HG02870 (cell line): ENCODE results near the gene MYCN.

Experiments used
- ATAC-seq: cut with Tn5 transposase; IDR thresholded peaks from one replicate; pipeline ENCODE4 v1.9.1; 2021; ENCODE audit warnings: mild to moderate bottlenecking, moderate library complexity; ENCODE audit not compliant: unreplicated experiment

The MYCN gene

GRCh38 chr2:15930589-15931318 lies 9.6 kb upstream of the MYCN start:
- ATAC-seq, result no peak

DNA sequence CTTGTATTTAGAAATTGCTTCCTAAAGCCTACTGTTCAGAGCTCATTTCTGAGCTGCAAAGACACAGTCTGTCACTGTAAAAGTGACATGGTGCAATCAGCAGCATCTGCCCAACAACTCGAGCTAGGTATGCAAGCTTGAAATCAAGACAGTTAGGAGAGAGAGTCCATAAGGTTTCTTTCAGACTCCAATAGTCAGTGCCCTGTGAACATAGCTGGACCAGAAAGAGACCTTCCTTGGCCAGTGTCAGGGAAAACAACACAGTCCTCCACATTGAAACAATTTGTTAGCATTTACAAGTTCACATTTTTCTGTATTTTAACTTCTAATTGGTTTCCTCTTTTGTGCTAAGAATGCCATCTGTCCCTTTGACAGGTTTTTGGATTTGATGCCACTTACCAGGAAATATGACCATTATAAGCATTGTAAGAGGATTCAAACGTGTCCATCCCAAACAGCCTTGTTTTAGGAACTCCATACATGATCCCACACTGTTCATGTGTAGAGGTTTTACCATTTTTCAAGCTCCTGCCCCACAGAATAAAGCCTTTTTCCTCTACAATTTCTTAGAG lies 8.9 kb upstream of the MYCN start:
- no peak for ATAC-seq

DNA sequence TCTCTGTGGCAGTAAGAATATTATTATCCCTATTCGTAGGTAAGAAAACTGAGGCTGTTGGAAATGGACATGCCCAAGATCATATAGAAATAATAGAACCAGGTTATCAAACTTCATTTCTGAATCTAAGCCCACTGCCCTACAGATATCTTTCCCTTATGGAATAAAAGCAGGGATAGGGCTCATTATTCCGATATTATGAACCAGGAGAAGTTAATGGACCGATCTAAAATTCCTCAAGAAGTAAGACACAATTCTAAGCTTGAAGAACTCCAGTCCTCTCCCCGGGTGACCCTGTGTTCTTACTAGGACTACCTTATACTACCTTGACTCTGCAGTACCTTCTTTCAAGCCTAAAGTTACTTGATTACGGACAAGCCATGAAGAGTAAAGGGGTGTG lies 8.4 kb upstream of the MYCN start:
- ATAC-seq, result no peak

DNA sequence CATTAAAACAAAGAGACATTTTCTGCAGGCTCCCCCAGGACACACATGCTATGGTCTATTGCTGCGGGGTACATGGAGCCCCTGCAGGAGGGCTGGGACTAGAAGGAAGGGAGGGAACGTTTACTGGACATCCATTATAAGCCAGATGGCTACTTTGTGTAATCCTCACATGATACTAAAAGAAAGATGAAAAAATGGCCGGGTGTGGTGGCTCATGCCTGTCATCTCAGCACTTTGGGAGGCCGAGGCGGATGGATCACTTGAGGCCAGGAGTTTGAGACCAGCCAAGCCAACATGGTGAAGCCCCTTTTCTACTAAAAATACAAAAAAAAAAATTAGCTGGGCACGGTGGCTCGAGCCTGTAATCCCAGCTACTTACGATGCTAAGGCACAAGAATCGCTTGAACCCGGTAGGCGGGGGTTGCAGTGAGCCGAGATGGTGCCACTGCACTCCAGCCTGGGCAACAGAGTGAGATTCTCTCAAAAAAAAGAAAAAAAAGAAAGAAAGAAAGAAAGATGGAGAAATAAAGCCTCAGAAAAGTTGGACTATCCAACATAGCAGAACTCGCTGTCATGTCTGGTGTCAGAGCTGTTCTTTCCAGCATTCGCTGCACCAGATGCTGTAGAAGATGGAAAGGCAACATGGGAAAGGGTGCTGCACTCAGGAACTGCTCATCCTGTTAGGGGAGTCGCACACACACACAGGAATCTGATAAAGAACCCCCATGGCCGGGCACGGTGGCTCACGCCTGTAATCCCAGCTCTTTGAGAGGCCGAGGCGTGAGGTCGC lies 7.8 kb upstream of the MYCN start:
- ATAC-seq, result no peak

- ATAC-seq, result no peak
Observed at GRCh38 chr2:15933184-15933845, 7.0 kb upstream of the MYCN start.

DNA sequence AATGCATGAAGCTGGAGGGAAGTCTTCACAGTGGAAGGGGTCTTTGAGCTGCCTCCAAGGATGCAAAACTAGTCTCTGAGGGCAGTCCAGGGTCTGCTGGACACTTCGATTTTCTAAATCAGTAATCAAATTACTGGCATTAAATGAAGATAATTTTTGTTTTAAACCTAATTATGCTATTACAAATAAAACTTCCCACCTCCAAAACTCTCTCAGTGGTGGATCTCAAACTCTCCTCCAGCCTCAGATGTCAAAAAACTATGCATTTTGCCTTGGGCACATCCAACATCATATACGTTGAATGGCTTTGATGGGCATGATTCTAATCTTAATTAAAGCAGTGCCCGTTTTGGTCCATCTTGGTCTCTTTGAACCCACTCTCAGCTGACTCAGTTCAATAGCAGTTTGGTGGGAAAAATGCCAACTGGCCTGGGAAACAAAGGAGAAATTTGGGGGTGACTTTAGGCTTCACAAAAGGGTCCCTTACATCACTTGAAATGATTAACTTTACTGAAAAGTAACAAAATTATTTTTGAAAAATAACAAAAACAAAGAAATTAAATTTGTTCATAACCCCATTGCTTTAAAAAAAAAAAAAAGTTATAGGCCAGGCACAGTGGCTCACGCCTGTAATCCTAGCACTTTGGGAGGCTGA lies 5.9 kb upstream of the MYCN start:
- no peak for ATAC-seq

DNA sequence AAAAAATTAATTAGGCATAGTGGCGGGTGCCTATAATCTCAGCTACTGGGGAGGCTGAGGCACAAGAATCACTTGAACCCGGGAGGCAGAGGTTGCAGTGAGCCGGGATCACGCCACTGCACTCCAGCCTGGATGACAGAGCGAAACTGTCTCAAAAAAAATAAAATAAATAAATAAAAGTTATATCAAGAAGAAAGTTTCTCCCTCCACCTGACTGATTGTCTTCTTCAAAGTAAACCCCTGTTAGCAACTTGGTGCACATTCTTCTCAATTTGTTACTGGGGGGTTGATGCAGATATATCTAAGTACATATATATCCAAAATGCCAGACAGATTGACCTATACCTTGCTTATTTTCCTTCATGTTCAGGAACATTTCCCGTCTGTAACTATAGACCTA lies 5.2 kb upstream of the MYCN start:
- ATAC-seq, result no peak

DNA sequence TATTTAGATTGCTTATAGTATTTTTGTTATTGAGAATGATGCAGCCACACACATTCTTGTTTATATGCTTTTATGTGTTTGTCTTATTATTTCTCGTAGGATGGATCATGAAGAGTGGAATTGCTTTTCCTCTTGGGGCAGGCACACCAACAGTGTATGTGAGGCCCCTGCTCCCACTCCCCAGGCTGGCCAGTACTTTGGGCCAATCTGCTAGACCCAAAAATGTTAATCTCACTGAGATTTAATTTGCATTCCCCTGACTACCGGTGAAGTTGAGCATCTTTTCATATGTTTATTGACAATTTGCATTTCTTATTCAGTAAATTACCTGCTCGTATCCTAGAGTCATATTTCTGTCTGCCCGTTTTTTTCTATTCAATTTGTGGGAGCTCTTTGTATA lies 4.7 kb upstream of the MYCN start:
- ATAC-seq, result no peak

DNA sequence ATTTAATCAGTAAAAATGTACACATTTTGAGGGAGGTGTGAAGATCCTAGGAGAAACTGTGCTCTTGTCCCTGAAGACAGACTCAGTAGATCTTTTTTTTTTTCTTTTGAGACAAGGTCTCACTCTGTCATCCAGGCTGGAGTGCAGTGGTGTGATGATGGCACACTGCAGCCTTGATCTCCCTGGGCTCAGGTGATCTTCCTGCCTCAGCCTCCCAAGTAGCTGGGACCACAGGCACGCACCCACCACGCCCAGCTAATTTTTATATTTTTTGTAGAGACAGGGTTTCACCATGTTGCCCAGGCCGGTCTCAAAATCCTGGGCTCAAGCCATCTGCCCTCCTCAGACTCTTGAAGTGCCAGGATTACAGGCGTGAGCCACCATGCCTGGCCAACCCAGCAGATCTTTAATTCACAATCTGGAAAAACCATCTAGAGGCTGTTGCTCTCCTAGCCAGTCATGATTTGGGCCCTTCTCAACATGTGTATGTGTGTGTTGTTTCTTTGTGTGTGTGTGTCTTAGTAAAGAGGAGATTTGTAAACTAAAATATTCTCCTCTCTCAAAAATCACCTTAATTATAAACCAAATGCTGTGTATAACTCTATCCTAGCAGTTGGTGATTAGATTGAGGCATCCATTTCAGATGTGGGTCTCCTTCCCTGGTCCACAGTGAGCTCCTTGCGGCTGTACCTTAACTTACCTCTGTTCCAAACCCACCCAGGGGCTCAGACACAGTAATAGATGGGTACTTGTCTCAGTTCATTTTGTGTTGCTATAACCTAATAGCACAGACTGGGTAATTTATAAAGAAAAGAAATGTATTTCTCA lies 3.9 kb upstream of the MYCN start:
- ATAC-seq, result no peak

DNA sequence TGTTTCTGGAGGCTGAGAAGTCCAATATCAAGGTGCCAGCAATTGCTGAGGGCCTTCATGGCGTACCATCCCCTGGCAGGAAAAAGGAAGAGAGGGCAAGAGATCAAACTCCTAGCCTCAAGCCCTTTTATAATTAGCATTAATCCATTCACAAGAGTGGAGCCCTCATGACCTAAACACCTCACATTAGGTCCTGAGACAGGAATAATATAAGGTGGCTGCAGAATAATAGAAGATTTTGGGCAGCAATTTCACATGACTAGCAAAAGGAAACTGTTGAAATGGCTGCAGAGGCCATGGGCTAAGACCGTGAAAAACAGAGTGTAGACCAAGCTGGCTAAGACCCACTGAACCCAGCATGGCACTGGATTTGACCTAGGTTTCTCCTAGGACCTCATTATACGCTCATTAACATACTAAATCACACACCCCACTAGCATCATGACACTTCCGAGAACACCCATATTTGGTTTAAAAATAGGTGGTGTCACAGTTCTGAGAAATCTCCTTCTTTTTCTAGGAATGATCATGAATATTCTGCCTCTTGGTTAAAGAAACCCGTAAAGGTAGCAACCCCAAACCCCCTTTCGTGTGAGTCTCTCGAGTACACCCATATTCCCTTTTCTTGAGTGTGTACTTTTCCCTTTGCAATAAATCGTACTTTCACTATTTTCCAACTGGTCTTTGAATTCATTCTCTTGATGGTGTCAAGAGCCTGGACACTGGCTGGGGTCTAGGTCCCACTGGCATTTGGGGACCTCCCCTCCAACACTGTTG lies 3.1 kb upstream of the MYCN start:
- no peak for ATAC-seq

- no peak for ATAC-seq
Observed at GRCh38 chr2:15937882-15938802, 2.2 kb upstream of the MYCN start.

GRCh38 chr2:15938803-15939555 lies 1.4 kb upstream of the MYCN start:
- no peak for ATAC-seq

DNA sequence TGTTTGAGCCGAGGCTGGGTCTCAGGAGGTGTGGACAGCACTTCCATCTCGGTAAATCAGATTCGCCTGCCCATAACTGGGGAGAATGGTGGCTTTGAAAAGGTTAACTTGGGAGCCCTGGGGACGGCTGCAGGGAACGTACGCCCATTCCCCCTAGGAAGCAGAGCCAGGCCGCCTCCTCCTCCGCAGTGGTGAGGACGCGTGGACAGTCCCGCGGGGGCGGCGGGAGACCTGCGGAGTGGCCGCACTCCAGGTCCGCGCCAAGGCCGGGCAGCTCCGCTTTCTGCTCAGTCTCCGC lies 845 bp upstream of the MYCN start:
- no peak for ATAC-seq

GRCh38 chr2:15940661-15941480 lies 521 bp downstream of the MYCN start:
- no peak for ATAC-seq

GRCh38 chr2:15941481-15941850 lies 1.1 kb downstream of the MYCN start:
- ATAC-seq, result no peak

DNA sequence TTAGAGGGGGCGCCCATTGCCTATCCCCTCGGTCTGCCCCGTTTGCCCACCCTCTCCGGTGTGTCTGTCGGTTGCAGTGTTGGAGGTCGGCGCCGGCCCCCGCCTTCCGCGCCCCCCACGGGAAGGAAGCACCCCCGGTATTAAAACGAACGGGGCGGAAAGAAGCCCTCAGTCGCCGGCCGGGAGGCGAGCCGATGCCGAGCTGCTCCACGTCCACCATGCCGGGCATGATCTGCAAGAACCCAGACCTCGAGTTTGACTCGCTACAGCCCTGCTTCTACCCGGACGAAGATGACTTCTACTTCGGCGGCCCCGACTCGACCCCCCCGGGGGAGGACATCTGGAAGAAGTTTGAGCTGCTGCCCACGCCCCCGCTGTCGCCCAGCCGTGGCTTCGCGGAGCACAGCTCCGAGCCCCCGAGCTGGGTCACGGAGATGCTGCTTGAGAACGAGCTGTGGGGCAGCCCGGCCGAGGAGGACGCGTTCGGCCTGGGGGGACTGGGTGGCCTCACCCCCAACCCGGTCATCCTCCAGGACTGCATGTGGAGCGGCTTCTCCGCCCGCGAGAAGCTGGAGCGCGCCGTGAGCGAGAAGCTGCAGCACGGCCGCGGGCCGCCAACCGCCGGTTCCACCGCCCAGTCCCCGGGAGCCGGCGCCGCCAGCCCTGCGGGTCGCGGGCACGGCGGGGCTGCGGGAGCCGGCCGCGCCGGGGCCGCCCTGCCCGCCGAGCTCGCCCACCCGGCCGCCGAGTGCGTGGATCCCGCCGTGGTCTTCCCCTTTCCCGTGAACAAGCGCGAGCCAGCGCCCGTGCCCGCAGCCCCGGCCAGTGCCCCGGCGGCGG lies 1.7 kb downstream of the MYCN start:
- ATAC-seq, result no peak
